B cell (primary cell): ENCODE results near the gene STRBP.
"Not testable (repeated sequence)": the region's sequence is repeated elsewhere in the genome, so short reads cannot be mapped to it uniquely, and the experiment has no call there.

ENCODE experiments used
- CTCF ChIP-seq: fragments of 200-600 bp; IDR thresholded peaks from one replicate; pipeline ENCODE4 v1.8.0; 2022; ENCODE audit warnings: antibody characterized with exemption, mild to moderate bottlenecking
- EZH2 ChIP-seq: IDR thresholded peaks from 2 replicates; pipeline ENCODE4 v1.6.1; 2012; ENCODE audit warnings: borderline replicate concordance, low read depth, mild to moderate bottlenecking, moderate library complexity, low read length; ENCODE audit not compliant: insufficient read depth, poor library complexity, severe bottlenecking

DNA sequence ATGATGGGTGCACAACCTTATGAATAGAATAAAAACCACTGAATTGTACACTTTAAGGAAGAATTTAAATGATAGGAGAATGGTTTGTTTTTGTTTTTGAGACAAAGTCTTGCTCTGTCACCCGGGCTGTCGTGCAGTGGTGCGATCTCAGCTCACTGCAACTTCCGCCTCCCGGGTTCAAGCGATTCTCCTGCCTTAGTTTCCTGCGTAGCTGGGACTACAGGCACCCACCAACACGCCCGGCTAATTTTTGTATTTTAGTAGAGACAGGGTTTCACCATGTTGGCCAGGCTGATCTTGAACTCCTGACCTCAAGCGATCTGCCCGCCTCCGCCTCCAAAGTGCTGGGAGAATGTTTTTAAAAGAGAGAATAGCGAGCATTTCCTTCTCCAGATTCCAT is 33.5 kb upstream of the STRBP start:
- TF ChIP-seq CTCF, EZH2: not testable (repeated sequence)
